ENCODE measurements around the gene SLC25A53. TPM values are rescaled to one million over a fixed set of nuclear protein-coding genes. Genes with fewer than 3 reads are reported as not detected.
"Not testable (repeated sequence)": the region's sequence is repeated elsewhere in the genome, so short reads cannot be mapped to it uniquely, and the experiment has no call there.

SLC25A53 gene
- total RNA-seq, 1 experiment from 2014 or later: not detected

GRCh38 chrX:104084063-104084462, 72.7 kb downstream of the SLC25A53 start:
- no peak for DNase-seq (ENCODE audit: low spot score)
- in situ Hi-C loops (cut with HindIII; ENCODE audit: low sequenced_read_pairs): no loop called here

DNA sequence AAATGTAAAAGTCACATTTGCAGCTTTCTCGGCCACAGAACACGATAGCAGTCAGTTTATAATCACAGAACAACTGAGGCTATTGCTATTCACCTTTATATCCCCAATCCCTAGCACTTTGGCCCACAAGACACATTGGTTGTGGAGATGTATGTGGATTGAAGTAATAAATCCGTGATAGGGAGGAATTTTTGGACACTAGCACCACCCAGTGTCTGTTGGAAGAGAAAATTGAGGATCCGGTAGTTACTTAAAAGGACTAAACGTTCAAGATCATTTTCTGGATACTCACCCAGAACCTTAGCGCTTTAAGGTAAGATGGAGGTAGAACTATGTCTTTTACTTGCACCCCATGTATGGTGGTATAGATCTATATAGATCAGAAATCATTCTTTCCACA, 79.0 kb downstream of the SLC25A53 start:
- in situ Hi-C loops (cut with HindIII; ENCODE audit: low sequenced_read_pairs); DNase-seq (ENCODE audit: low spot score): not testable (repeated sequence)

DNA sequence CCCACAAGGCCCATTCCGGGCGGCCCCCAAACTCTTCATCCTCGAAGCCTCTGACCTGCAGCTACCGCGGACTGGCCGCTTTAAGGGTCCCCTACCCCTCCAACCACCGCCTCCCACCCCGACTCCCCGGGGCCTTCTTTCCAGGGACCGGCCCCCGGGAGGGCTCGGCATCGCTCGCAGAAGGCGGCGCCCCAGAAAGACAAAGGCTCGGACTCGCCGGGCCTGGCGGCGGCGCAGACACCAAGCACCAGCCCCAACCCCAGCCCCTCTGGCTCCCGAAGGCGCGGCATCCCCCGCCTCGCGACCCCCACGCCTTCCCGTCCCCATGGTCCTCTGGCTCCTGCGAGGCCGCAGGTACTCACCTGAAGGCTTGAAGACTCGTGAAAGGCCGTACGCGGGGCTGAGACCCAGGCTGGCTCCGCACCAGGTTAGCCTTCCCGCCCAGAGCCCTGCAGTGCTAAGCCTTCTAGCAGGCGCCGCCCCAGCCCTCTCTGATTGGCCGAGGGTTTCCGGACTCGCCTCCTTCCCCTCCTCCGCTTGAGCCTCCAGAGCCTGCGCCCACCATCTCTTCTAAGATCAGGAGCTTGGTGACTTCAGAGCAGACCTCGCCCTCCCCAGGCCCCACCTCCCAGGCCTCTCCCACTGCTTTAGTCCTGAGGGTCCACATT, 80.9 kb downstream of the SLC25A53 start, which contains the start of gene TMSB15C:
TMSB15C (minus strand) TSS at position 459 of the 668 bp plus-strand sequence.
- DNase-seq (ENCODE audit: low spot score); in situ Hi-C loops (cut with HindIII; ENCODE audit: low sequenced_read_pairs): not testable (repeated sequence)

GRCh38 chrX:104062636-104063035, 94.2 kb downstream of the SLC25A53 start:
- DNase-seq (ENCODE audit: low spot score); in situ Hi-C loops (cut with HindIII; ENCODE audit: low sequenced_read_pairs): not testable (repeated sequence)

DNA sequence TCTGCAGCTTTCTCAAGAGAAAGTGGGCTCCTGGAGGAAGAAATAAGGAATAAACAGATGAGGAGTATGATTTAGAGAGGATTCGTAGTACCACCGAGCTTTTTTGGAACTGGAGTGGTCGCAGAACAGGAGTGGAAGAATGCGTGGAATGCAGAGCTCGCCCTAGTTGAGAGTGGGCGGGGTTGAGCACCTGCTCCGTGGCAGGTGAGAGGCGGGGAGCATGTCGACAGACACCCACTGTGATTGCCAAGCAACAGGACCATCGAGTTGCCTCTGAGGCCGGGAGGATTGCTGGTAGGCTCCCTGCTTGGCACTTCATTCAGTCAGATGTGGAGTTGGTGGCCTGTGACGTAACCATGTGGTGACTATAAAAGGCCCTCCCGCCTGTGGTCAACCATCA, 101.9 kb downstream of the SLC25A53 start:
- in situ Hi-C loops (cut with HindIII; ENCODE audit: low sequenced_read_pairs): not testable (repeated sequence)

More for the DNA sequence above, 101.9 kb downstream of the SLC25A53 start:
- DNase-seq (ENCODE audit: low spot score): not testable (repeated sequence)

Other genes starting within 250 kb of the SLC25A53 start
- not detected in 2 replicates for gene TMSB15B, start 194.4 kb downstream of the SLC25A53 start, total RNA-seq (2014; rRNA removed; shearing (Covaris generic))
- gene H2BW1, start 143.3 kb downstream of the SLC25A53 start, total RNA-seq (2014; rRNA removed; shearing (Covaris generic)): not detected in 2 replicates
- gene H2BW2, start 117.1 kb downstream of the SLC25A53 start, total RNA-seq (2014; rRNA removed; shearing (Covaris generic)): not detected in 2 replicates
- gene TMSB15C, start 80.8 kb downstream of the SLC25A53 start, total RNA-seq (2014; rRNA removed; shearing (Covaris generic)): not detected in 2 replicates
- gene ZCCHC18, start 44.5 kb downstream of the SLC25A53 start, total RNA-seq (2014; rRNA removed; shearing (Covaris generic)): 0.20 TPM in 1 of 2 replicates, not detected in the other
- gene FAM199X, start 9.4 kb upstream of the SLC25A53 start, total RNA-seq (2014; rRNA removed; shearing (Covaris generic)): 17.8 and 25.0 TPM in 2 replicates
- gene ESX1, start 97.9 kb upstream of the SLC25A53 start, total RNA-seq (2014; rRNA removed; shearing (Covaris generic)): not detected in 2 replicates

Measured in G401 (cell line).